Inflammatory macrophage (primary cell): ENCODE results near the gene CCDC34.

Source experiments
- DNase-seq, 2 donors: peaks; one replicate each; pipeline ENCODE4 v3.0.0-alpha.2; 2020 to 2022

Gene CCDC34

GRCh38 chr11:27391331-27392015, 28.5 kb upstream of the CCDC34 start:
- no peak for DNase-seq

GRCh38 chr11:27390318-27391295, 27.6 kb upstream of the CCDC34 start:
- no peak for DNase-seq

- DNase-seq, result no peak
Observed at GRCh38 chr11:27388869-27389268, 25.9 kb upstream of the CCDC34 start.

- no peak for DNase-seq
Observed at GRCh38 chr11:27388001-27388400, 25.0 kb upstream of the CCDC34 start.

GRCh38 chr11:27387362-27387761, 24.3 kb upstream of the CCDC34 start:
- no peak for DNase-seq

- DNase-seq, result no peak
Observed at GRCh38 chr11:27386181-27386845, 23.3 kb upstream of the CCDC34 start.

- DNase-seq, result no peak
Observed at GRCh38 chr11:27385245-27385644, 22.2 kb upstream of the CCDC34 start.

- no peak for DNase-seq
Observed at GRCh38 chr11:27384227-27384626, 21.2 kb upstream of the CCDC34 start.

- no peak for DNase-seq
Observed at GRCh38 chr11:27383645-27384044, 20.6 kb upstream of the CCDC34 start.

- no peak for DNase-seq
Observed at GRCh38 chr11:27381238-27381666, 18.2 kb upstream of the CCDC34 start.

GRCh38 chr11:27380771-27381170, 17.8 kb upstream of the CCDC34 start:
- DNase-seq, result no peak

GRCh38 chr11:27379449-27379848, 16.4 kb upstream of the CCDC34 start:
- DNase-seq, result no peak

GRCh38 chr11:27375370-27375769, 12.4 kb upstream of the CCDC34 start:
- no peak for DNase-seq

GRCh38 chr11:27373856-27374602, 11.0 kb upstream of the CCDC34 start:
- no peak for DNase-seq

GRCh38 chr11:27373392-27373791, 10.4 kb upstream of the CCDC34 start:
- DNase-seq, result no peak

- DNase-seq, result no peak
Observed at GRCh38 chr11:27372164-27372563, 9.1 kb upstream of the CCDC34 start.

GRCh38 chr11:27371489-27371888, 8.5 kb upstream of the CCDC34 start:
- DNase-seq, result no peak

- no peak for DNase-seq
Observed at GRCh38 chr11:27370374-27370773, 7.4 kb upstream of the CCDC34 start.

- no peak for DNase-seq
Observed at GRCh38 chr11:27367881-27368280, 4.9 kb upstream of the CCDC34 start.

GRCh38 chr11:27363576-27364117, 632 bp upstream of the CCDC34 start:
- DNase-seq, result no peak

GRCh38 chr11:27361649-27362431, 1.2 kb downstream of the CCDC34 start:
- DNase-seq, result no peak
